H9 (cell line): ENCODE measurements around the gene CCDC116. TPM values are rescaled to one million over a fixed set of nuclear protein-coding genes. Genes with fewer than 3 reads are reported as not detected.

Experiments
- DNase-seq: peaks from one replicate; pipeline ENCODE4 v3.0.0-alpha.2; 2017
- H2AFZ ChIP-seq: one replicate; pipeline ENCODE4 v1.6.1; 2013; ENCODE audit warnings: mild to moderate bottlenecking, low read length, control low read depth, moderate library complexity
- H2AK5ac ChIP-seq: 2 replicates; pipeline ENCODE4 v1.6.1; 2013; ENCODE audit warnings: low read length, control low read depth, mixed read lengths; ENCODE audit not compliant: insufficient read length
- H2BK120ac ChIP-seq: one replicate; pipeline ENCODE4 v1.6.1; 2013; ENCODE audit warnings: low read depth, mild to moderate bottlenecking, low read length, control low read depth, inconsistent platforms; ENCODE audit not compliant: poor library complexity, severe bottlenecking
- H2BK12ac ChIP-seq: 2 replicates; pipeline ENCODE4 v1.6.1; 2013; ENCODE audit warnings: low read length, control low read depth, mixed read lengths, low read depth; ENCODE audit not compliant: insufficient read length
- H2BK15ac ChIP-seq: 2 replicates; pipeline ENCODE4 v1.6.1; 2013; ENCODE audit warnings: low read depth, low read length, control low read depth
- H2BK20ac ChIP-seq: one replicate; pipeline ENCODE4 v1.6.1; 2013; ENCODE audit warnings: low read depth, mild to moderate bottlenecking, low read length, control low read depth, inconsistent platforms; ENCODE audit not compliant: poor library complexity, severe bottlenecking
- H2BK5ac ChIP-seq: 2 replicates; pipeline ENCODE4 v1.6.1; 2013; ENCODE audit warnings: low read length, control low read depth, mixed read lengths; ENCODE audit not compliant: insufficient read length
- H3K14ac ChIP-seq: 2 replicates; pipeline ENCODE4 v1.6.1; 2013; ENCODE audit warnings: low read length, control low read depth; ENCODE audit not compliant: insufficient read depth
- H3K18ac ChIP-seq: 2 replicates; pipeline ENCODE4 v1.6.1; 2013; ENCODE audit warnings: low read depth, mild to moderate bottlenecking, mixed read lengths, low read length, control low read depth; ENCODE audit not compliant: insufficient read length
- H3K23ac ChIP-seq: 2 replicates; pipeline ENCODE4 v1.6.1; 2013; ENCODE audit warnings: low read length, control low read depth, mixed read lengths, low read depth; ENCODE audit not compliant: insufficient read length
- H3K23me2 ChIP-seq: 2 replicates; pipeline ENCODE4 v1.6.1; 2013; ENCODE audit warnings: low read depth, mild to moderate bottlenecking, mixed read lengths, low read length, control low read depth; ENCODE audit not compliant: insufficient read length, poor library complexity, severe bottlenecking
- H3K27ac ChIP-seq: 2 replicates; pipeline ENCODE4 v1.5.1; 2013; ENCODE audit warnings: low read length, control low read depth, mixed read lengths, low read depth; ENCODE audit not compliant: insufficient read length
- H3K27me3 ChIP-seq: 2 replicates; pipeline ENCODE4 v1.6.1; 2013; ENCODE audit warnings: low read length, control low read depth, inconsistent platforms; ENCODE audit not compliant: insufficient read depth
- H3K4ac ChIP-seq: 2 replicates; pipeline ENCODE4 v1.6.1; 2013; ENCODE audit warnings: low read depth, mild to moderate bottlenecking, control low read depth, inconsistent platforms, low read length, moderate library complexity
- H3K4me1 ChIP-seq: 2 replicates; pipeline ENCODE4 v1.6.1; 2013; ENCODE audit warnings: low read length, control low read depth, inconsistent platforms; ENCODE audit not compliant: insufficient read depth
- H3K4me2 ChIP-seq: 2 replicates; pipeline ENCODE4 v1.6.1; 2013; ENCODE audit warnings: low read length, control low read depth, mixed read lengths; ENCODE audit not compliant: insufficient read length, insufficient read depth
- H3K56ac ChIP-seq: 2 replicates; pipeline ENCODE4 v1.6.1; 2013; ENCODE audit warnings: low read depth, mild to moderate bottlenecking, mixed read lengths, low read length, control low read depth; ENCODE audit not compliant: insufficient read length
- H3K79me1 ChIP-seq: 2 replicates; pipeline ENCODE4 v1.6.1; 2013; ENCODE audit warnings: low read depth, mild to moderate bottlenecking, moderate library complexity, low read length, control low read depth, inconsistent platforms; ENCODE audit not compliant: insufficient read depth, poor library complexity, severe bottlenecking
- H3K79me2 ChIP-seq: 2 replicates; pipeline ENCODE4 v1.6.1; 2013; ENCODE audit warnings: low read length, control low read depth, inconsistent platforms; ENCODE audit not compliant: insufficient read depth
- H3K9ac ChIP-seq: 2 replicates; pipeline ENCODE4 v1.6.1; 2013; ENCODE audit warnings: low read length, control low read depth, mixed read lengths; ENCODE audit not compliant: insufficient read length; ENCODE audit errors: extremely low read depth
- H3K9me3 ChIP-seq: one replicate; pipeline ENCODE4 v1.6.1; 2013; ENCODE audit warnings: low read depth, low read length, inconsistent platforms; ENCODE audit not compliant: control insufficient read depth
- H3T11ph ChIP-seq: one replicate; pipeline ENCODE4 v1.6.1; 2013; ENCODE audit warnings: mild to moderate bottlenecking, low read length, control low read depth, inconsistent platforms
- H4K20me1 ChIP-seq: one replicate; pipeline ENCODE4 v1.6.1; 2013; ENCODE audit not compliant: control insufficient read depth, insufficient read length, insufficient read depth
- H4K5ac ChIP-seq: 2 replicates; pipeline ENCODE4 v1.6.1; 2013; ENCODE audit warnings: low read depth, mild to moderate bottlenecking, mixed read lengths, low read length, control low read depth; ENCODE audit not compliant: insufficient read length
- H4K8ac ChIP-seq: replicated peaks from 2 replicates; pipeline ENCODE4 v1.6.1; 2013; ENCODE audit warnings: low read length, control low read depth, mixed read lengths, low read depth; ENCODE audit not compliant: insufficient read length
- H4K91ac ChIP-seq: 2 replicates; pipeline ENCODE4 v1.6.1; 2013; ENCODE audit warnings: low read depth, mild to moderate bottlenecking, moderate library complexity, mixed read lengths, low read length, control low read depth; ENCODE audit not compliant: insufficient read length
- H3K27ac Mint-ChIP-seq, 3 experiments: 2 replicates in 2 of 3; 3 replicates in 1 of 3; pipeline ENCODE4 v1.8.0; 2020 to 2021; ENCODE audit warnings: mixed read lengths in 3 of 3, mild to moderate bottlenecking in 1 of 3, moderate library complexity in 1 of 3
- H3K27me3 Mint-ChIP-seq: 2 replicates; pipeline ENCODE4 v1.8.0; 2021; ENCODE audit warnings: low read depth, mild to moderate bottlenecking, moderate library complexity, mixed read lengths
- H3K36me3 Mint-ChIP-seq, 3 experiments: 2 replicates in 2 of 3; 3 replicates in 1 of 3; pipeline ENCODE4 v1.8.0; 2020 to 2021; ENCODE audit warnings: low read depth in 3 of 3, mixed read lengths in 3 of 3; ENCODE audit not compliant: insufficient read depth in 1 of 3
- H3K4me1 Mint-ChIP-seq, 2 experiments: 2 replicates each; pipeline ENCODE4 v1.8.0; 2020; ENCODE audit warnings: mixed read lengths in 2 of 2
- H3K4me3 Mint-ChIP-seq, 2 experiments: 2 replicates in 1 of 2; 3 replicates in 1 of 2; pipeline ENCODE4 v1.8.0; 2020 to 2021; ENCODE audit warnings: mild to moderate bottlenecking in 2 of 2, mixed read lengths in 2 of 2, moderate library complexity in 1 of 2
- H3K9me3 Mint-ChIP-seq, 2 experiments: 2 replicates in 1 of 2; 3 replicates in 1 of 2; pipeline ENCODE4 v1.8.0; 2020; ENCODE audit warnings: mild to moderate bottlenecking in 2 of 2, mixed read lengths in 2 of 2, moderate library complexity in 1 of 2
- CTCF ChIP-seq: fragments of 200-600 bp; sonication (generic); conservative IDR thresholded peaks from 3 replicates; pipeline ENCODE4 v1.8.0; 2021; ENCODE audit warnings: antibody characterized with exemption, mild to moderate bottlenecking
- WGBS: extraction: QIAGEN DNeasy Blood & Tissue Kit; methylation state at CpG from one replicate; pipeline ENCODE4 v1.1.7; 2013; ENCODE audit warnings: missing lambda C conversion rate, low lambda C conversion rate, mixed read lengths; ENCODE audit not compliant: insufficient read length; ENCODE audit errors: extremely low coverage; 5-methylcytosine and 5-hydroxymethylcytosine counted together
- total RNA-seq: library from RNA; stranded (reverse); gene quantifications from 2 replicates; pipeline ENCODE4 v1.2.1, GENCODE V29; 2021

CCDC116 gene
- total RNA-seq, 1 experiment from 2014 or later, result 0.63 TPM

DNA sequence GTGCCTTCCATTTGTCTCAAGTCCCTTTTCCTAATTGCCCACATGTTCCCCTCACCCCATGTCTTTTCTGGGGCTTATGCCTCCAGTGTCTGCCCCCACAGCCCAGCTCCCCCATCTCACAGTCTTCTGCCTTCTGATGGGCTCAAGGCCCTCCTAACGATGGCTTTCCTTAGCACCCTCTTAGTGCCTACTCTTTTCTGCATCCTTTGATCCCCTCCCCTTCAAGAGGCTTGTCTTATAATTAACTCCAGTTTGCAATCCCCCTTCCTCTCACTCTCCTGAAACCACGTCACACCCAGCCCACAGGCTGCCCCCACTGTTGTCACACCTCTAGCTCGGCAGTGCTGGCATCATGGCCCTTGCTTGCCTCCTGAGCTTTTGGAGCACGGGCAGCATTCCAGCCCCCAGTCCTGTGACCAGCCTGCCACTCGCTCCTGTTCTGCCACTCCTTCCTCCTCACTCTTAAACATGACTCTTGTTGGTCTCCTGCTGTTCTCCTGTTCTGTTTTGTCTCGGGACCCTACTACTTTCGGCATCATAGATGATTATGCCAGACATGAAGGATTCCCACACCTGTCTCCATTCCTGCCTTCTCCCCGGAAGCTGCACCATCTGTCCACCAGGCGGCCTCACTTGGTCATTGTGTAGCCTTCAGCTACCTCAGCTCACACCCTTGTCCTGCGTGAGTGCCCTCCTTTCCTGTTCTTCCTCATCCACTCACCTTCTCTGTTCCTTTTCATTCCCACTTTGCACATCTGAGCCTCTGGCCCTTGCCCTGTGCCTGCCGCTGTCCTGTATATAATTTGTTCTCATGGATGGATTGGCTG is 38.9 kb upstream of the CCDC116 start:
- Histone ChIP-seq H3K4me2 (no peak overlapping the region), H2BK12ac (no peak overlapping the region), H2BK120ac (no peak overlapping the region), H4K20me1 (peaks cover 2% of the 10 kb centered on the region), H3K79me2 (peaks cover 41% of the 10 kb centered on the region; the same call in 1 of the 2 replicates), H4K8ac (no peak overlapping the region), H2BK5ac (no peak overlapping the region), H2BK20ac (no peak overlapping the region), H3K27ac (no peak overlapping the region), H3T11ph (no peak overlapping the region), H2BK15ac (no peak overlapping the region), H3K23ac (no peak overlapping the region), H3K14ac (no peak overlapping the region), H3K79me1 (peaks cover 11% of the 10 kb centered on the region), H3K27me3 (no peaks in the 10 kb centered on the region), H3K23me2 (no peaks in the 10 kb centered on the region), H4K5ac (no peak overlapping the region), H2AK5ac (no peak overlapping the region), H3K4me1 (no peaks in the 10 kb centered on the region), H3K9ac (no peak overlapping the region), H4K91ac (no peak overlapping the region), H3K18ac (no peak overlapping the region), H3K9me3 (no peaks in the 10 kb centered on the region), H2AFZ (no peak overlapping the region), H3K4ac (no peak overlapping the region), H3K56ac (no peak overlapping the region)
- no peaks in the 10 kb centered on the region for H3K9me3 Mint-ChIP-seq
- WGBS, result no CpG with 5 or more reads among the region's 11 CpGs
- H3K27ac Mint-ChIP-seq, result peak overlapping the region in 2 of 3 experiments; percentile 38 to 60; a peak in 5 of 7 replicates
- no peak overlapping the region; a peak in 1 of 5 replicates for H3K4me3 Mint-ChIP-seq
- peaks cover 12 to 20% of the 10 kb centered on the region in 2 experiments for H3K4me1 Mint-ChIP-seq
- peak; percentile 73 for TF ChIP-seq CTCF
- peak; percentile 54 for DNase-seq
- no peaks in the 10 kb centered on the region for H3K27me3 Mint-ChIP-seq
- peaks cover 34 to 48% (median 44%) of the 10 kb centered on the region in 3 experiments; a peak in 6 of 7 replicates for H3K36me3 Mint-ChIP-seq
